Measurements from ENCODE around the gene TATDN2. TPM values are rescaled to one million over a fixed set of nuclear protein-coding genes. Genes with fewer than 3 reads are reported as not detected.

The TATDN2 gene
- total RNA-seq, 1 experiment from 2014 or later = 30.4 TPM

DNA sequence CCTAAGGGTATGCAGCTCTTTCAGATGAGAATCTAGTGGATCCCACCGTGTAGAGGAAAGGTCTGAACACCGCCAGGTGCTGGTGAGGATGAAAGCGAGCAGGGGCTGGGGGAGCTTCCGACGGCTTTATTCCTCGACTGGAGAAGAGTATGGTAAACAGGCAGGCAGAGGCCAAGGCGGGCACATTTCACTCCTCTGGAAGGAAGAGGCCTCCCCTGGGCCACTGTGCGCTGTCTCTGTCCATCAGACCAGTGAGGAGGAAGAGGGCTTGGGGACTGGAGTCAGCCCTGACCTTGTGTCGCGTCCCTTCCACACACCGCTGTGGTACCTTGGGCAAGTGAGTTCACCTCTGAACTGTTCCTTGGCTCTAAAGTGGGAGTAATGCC, 40.3 kb downstream of the TATDN2 start:
- ATAC-seq (no peak), DNase-seq (ENCODE audit: low read depth, low spot score) (no peak)
- Histone ChIP-seq H3K27ac (ENCODE audit: low read length) (no peak overlapping the region), H3K27me3 (ENCODE audit: control insufficient read depth, insufficient read depth, low read length) (no peaks in the 10 kb centered on the region), H3K4me1 (ENCODE audit: control insufficient read depth, insufficient read depth, low read length) (no peaks in the 10 kb centered on the region), H3K36me3 (ENCODE audit: control insufficient read depth, insufficient read depth, low read length) (peaks cover 2% of the 10 kb centered on the region; the same call in 1 of the 2 replicates), H3K9me3 (ENCODE audit: control insufficient read depth, insufficient read depth, low read depth, low read length) (no peaks in the 10 kb centered on the region), H3K4me3 (ENCODE audit: low read depth in 2 of 2, low read length in 2 of 2) (no peak overlapping the region)
- no TSS peak for BruUV-seq (replicated peaks)
- TF ChIP-seq TCF7L2 (IDR thresholded peaks at IDR 0.05; ENCODE audit: low read depth, low read length) (no peak), SIN3A (IDR thresholded peaks at IDR 0.05; ENCODE audit: borderline replicate concordance, insufficient read depth, low read depth, low read length) (no peak), POLR2AphosphoS5 (IDR thresholded peaks at IDR 0.05; ENCODE audit: low read depth, low read length) (no peak)
- TF ChIP-seq, protein P1, sequence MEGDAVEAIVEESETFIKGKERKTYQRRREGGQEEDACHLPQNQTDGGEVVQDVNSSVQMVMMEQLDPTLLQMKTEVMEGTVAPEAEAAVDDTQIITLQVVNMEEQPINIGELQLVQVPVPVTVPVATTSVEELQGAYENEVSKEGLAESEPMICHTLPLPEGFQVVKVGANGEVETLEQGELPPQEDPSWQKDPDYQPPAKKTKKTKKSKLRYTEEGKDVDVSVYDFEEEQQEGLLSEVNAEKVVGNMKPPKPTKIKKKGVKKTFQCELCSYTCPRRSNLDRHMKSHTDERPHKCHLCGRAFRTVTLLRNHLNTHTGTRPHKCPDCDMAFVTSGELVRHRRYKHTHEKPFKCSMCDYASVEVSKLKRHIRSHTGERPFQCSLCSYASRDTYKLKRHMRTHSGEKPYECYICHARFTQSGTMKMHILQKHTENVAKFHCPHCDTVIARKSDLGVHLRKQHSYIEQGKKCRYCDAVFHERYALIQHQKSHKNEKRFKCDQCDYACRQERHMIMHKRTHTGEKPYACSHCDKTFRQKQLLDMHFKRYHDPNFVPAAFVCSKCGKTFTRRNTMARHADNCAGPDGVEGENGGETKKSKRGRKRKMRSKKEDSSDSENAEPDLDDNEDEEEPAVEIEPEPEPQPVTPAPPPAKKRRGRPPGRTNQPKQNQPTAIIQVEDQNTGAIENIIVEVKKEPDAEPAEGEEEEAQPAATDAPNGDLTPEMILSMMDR (IDR thresholded peaks at IDR 0.05) = no peak
- ChIA-PET POLR2A (no interaction called here), CTCF (no interaction called here)
- in situ Hi-C loops (cut with HindIII; ENCODE audit: low pct_unique_long_range_greater_than_20kb, low sequenced_read_pairs) (no loop called here), intact Hi-C loops (cut with micrococcal nuclease; ENCODE audit: unreplicated experiment) (no loop called here)

DNA sequence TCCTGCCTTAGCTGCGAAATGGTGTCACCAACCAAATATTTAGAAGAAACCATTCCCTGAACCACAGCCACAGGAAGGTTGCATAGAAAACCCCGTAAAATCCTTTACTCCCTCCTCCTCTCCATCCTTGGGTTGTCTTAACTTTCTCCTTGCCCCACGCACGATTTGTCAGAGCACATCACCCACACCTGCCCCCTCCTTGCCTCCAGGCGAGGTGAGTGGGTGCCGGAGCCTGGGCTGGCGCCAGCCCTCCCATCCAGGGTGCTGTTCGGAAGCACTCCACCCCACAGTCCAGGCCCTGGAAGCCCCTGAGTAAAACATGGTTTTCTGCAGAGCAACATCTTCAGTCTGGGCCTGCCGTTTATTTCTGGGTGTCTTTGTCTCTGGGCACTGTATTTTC, 40.8 kb downstream of the TATDN2 start:
- no peaks in the 10 kb centered on the region for H3K27me3 ChIP-seq (ENCODE audit: control insufficient read depth, insufficient read depth, low read length)
- intact Hi-C loops (cut with micrococcal nuclease; ENCODE audit: unreplicated experiment) (no loop called here), in situ Hi-C loops (cut with HindIII; ENCODE audit: low pct_unique_long_range_greater_than_20kb, low sequenced_read_pairs) (no loop called here)
- TF ChIP-seq, protein P1 (IDR thresholded peaks at IDR 0.05) = no peak
- TF ChIP-seq, protein P2, sequence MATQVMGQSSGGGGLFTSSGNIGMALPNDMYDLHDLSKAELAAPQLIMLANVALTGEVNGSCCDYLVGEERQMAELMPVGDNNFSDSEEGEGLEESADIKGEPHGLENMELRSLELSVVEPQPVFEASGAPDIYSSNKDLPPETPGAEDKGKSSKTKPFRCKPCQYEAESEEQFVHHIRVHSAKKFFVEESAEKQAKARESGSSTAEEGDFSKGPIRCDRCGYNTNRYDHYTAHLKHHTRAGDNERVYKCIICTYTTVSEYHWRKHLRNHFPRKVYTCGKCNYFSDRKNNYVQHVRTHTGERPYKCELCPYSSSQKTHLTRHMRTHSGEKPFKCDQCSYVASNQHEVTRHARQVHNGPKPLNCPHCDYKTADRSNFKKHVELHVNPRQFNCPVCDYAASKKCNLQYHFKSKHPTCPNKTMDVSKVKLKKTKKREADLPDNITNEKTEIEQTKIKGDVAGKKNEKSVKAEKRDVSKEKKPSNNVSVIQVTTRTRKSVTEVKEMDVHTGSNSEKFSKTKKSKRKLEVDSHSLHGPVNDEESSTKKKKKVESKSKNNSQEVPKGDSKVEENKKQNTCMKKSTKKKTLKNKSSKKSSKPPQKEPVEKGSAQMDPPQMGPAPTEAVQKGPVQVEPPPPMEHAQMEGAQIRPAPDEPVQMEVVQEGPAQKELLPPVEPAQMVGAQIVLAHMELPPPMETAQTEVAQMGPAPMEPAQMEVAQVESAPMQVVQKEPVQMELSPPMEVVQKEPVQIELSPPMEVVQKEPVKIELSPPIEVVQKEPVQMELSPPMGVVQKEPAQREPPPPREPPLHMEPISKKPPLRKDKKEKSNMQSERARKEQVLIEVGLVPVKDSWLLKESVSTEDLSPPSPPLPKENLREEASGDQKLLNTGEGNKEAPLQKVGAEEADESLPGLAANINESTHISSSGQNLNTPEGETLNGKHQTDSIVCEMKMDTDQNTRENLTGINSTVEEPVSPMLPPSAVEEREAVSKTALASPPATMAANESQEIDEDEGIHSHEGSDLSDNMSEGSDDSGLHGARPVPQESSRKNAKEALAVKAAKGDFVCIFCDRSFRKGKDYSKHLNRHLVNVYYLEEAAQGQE (IDR thresholded peaks at IDR 0.05; ENCODE audit: insufficient read depth in 1 of 2, low read depth in 2 of 2, low read length in 1 of 2) = no peak
- TF ChIP-seq POLR2AphosphoS5 (IDR thresholded peaks at IDR 0.05; ENCODE audit: low read depth, low read length) = no peak
- no peak for TF ChIP-seq SIN3A (IDR thresholded peaks at IDR 0.05; ENCODE audit: borderline replicate concordance, insufficient read depth, low read depth, low read length)
- TF ChIP-seq TCF7L2 (IDR thresholded peaks at IDR 0.05; ENCODE audit: low read depth, low read length) = no peak
- no peaks in the 10 kb centered on the region for H3K9me3 ChIP-seq (ENCODE audit: control insufficient read depth, insufficient read depth, low read depth, low read length)
- H3K36me3 ChIP-seq (ENCODE audit: control insufficient read depth, insufficient read depth, low read length) = peaks cover 2% of the 10 kb centered on the region; the same call in 1 of the 2 replicates
- no peak overlapping the region for H3K4me3 ChIP-seq (ENCODE audit: low read depth in 2 of 2, low read length in 2 of 2)
- no TSS peak for BruUV-seq (replicated peaks)
- ChIA-PET POLR2A (no interaction called here), CTCF (no interaction called here)
- H3K27ac ChIP-seq (ENCODE audit: low read length) = no peak overlapping the region
- H3K4me1 ChIP-seq (ENCODE audit: control insufficient read depth, insufficient read depth, low read length) = no peaks in the 10 kb centered on the region
- ATAC-seq = no peak
- DNase-seq (ENCODE audit: low read depth, low spot score) = no peak
